SK-N-SH treated with all-trans-retinoic acid at 6 μM for 48 hours (cell line): Measurements from ENCODE around the gene SLC5A6.

Experiments
- ARNTL ChIP-seq: fragments of 450-650 bp; formaldehyde crosslinking; IDR thresholded peaks from 2 replicates; pipeline ENCODE4 v1.5.0; 2020; ENCODE audit warnings: low read depth, mild to moderate bottlenecking, moderate library complexity, borderline replicate concordance
- PATZ1 ChIP-seq: fragments of 250-450 bp; sonication (Bioruptor Pico); IDR thresholded peaks from 2 replicates; pipeline ENCODE4 v1.8.0; 2020; ENCODE audit warnings: mild to moderate bottlenecking, moderate library complexity, borderline replicate concordance
- ZFP3 ChIP-seq: fragments of 250-450 bp; sonication (Bioruptor Pico); IDR thresholded peaks from 2 replicates; pipeline ENCODE4 v1.5.0; 2020; ENCODE audit warnings: mild to moderate bottlenecking, moderate library complexity
- TF ChIP-seq, protein P1 (sequence below): fragments of 250-450 bp; sonication (Bioruptor Pico); IDR thresholded peaks from 2 replicates; pipeline ENCODE4 v1.5.0; 2020; ENCODE audit warnings: mild to moderate bottlenecking, moderate library complexity

- TF ChIP-seq ZFP3 (CRISPR knock-in tag), result no peak
- TF ChIP-seq PATZ1 (CRISPR knock-in tag), result no peak
- TF ChIP-seq ARNTL, result no peak
- TF ChIP-seq, protein P1, sequence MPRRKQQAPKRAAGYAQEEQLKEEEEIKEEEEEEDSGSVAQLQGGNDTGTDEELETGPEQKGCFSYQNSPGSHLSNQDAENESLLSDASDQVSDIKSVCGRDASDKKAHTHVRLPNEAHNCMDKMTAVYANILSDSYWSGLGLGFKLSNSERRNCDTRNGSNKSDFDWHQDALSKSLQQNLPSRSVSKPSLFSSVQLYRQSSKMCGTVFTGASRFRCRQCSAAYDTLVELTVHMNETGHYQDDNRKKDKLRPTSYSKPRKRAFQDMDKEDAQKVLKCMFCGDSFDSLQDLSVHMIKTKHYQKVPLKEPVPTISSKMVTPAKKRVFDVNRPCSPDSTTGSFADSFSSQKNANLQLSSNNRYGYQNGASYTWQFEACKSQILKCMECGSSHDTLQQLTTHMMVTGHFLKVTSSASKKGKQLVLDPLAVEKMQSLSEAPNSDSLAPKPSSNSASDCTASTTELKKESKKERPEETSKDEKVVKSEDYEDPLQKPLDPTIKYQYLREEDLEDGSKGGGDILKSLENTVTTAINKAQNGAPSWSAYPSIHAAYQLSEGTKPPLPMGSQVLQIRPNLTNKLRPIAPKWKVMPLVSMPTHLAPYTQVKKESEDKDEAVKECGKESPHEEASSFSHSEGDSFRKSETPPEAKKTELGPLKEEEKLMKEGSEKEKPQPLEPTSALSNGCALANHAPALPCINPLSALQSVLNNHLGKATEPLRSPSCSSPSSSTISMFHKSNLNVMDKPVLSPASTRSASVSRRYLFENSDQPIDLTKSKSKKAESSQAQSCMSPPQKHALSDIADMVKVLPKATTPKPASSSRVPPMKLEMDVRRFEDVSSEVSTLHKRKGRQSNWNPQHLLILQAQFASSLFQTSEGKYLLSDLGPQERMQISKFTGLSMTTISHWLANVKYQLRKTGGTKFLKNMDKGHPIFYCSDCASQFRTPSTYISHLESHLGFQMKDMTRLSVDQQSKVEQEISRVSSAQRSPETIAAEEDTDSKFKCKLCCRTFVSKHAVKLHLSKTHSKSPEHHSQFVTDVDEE (CRISPR knock-in tag), result no peak
Measured at GRCh38 chr2:27184115-27184514, 28.0 kb downstream of the SLC5A6 start.
